ENCODE results near the gene LEF1.

GRCh38 chr4:108126806-108127205 lies 41.9 kb downstream of the LEF1 start:
- no peak for TF ChIP-seq GATA2 (IDR thresholded peaks at IDR 0.05; ENCODE audit: low read depth, low read length)
- TF ChIP-seq GATA3 (IDR thresholded peaks at IDR 0.05; ENCODE audit: low read depth, low read length): no peak
